CD14-positive monocyte (primary cell): ENCODE results near the gene CLEC1A. TPM values are rescaled to one million over a fixed set of nuclear protein-coding genes. Genes with fewer than 3 reads are reported as not detected.

Source experiments
- DNase-seq, 3 donors: peaks; one replicate each; pipeline ENCODE4 v3.0.0-alpha.2; 2011 to 2022
- H2AFZ ChIP-seq: 2 replicates; pipeline ENCODE4 v1.6.0; 2012; ENCODE audit warnings: mild to moderate bottlenecking, low read depth, low read length, inconsistent platforms; ENCODE audit not compliant: insufficient read depth, poor library complexity, severe bottlenecking
- H3K27ac ChIP-seq, 2 donors: 1 replicate in 1 of 2; 2 replicates in 1 of 2; pipeline ENCODE4 v1.5.1; 2012 to 2013; ENCODE audit warnings: low read length in 2 of 2, control low read depth in 1 of 2, inconsistent platforms in 1 of 2, low read depth in 1 of 2, mild to moderate bottlenecking in 1 of 2
- H3K27me3 ChIP-seq, 2 donors: one replicate each; pipeline versions ENCODE4 v1.6.0 to v1.6.1; 2011 to 2013; ENCODE audit warnings: low read length in 2 of 2; ENCODE audit not compliant: control insufficient read depth in 2 of 2, insufficient read depth in 2 of 2
- H3K36me3 ChIP-seq, 2 donors: replicated peaks in 1 of 2; 1 replicate in 1 of 2; 2 replicates in 1 of 2; pipeline versions ENCODE4 v1.5.1 to v1.6.1; 2012 to 2013; ENCODE audit warnings: low read length in 2 of 2, control low read depth in 1 of 2, inconsistent platforms in 1 of 2, mild to moderate bottlenecking in 1 of 2; ENCODE audit not compliant: insufficient read depth in 2 of 2, control insufficient read depth in 1 of 2
- H3K4me1 ChIP-seq, 2 donors: 1 replicate in 1 of 2; 2 replicates in 1 of 2; pipeline versions ENCODE4 v1.5.1 to v1.6.1; 2012 to 2013; ENCODE audit warnings: low read length in 2 of 2, control low read depth in 1 of 2, inconsistent platforms in 1 of 2, mild to moderate bottlenecking in 1 of 2, moderate library complexity in 1 of 2; ENCODE audit not compliant: insufficient read depth in 2 of 2, control insufficient read depth in 1 of 2
- H3K4me2 ChIP-seq: replicated peaks from 2 replicates; pipeline ENCODE3; 2012; ENCODE audit warnings: low read length, moderate library complexity, mild to moderate bottlenecking; ENCODE audit not compliant: poor library complexity, severe bottlenecking; ENCODE audit errors: extremely low read depth
- H3K4me3 ChIP-seq, 3 experiments: fragments of 200-600 bp in 1 of 3; sonication (generic) in 1 of 3; replicated peaks in 1 of 3; 1 replicate in 2 of 3; 2 replicates in 1 of 3; pipeline ENCODE4 v1.5.1; 2011 to 2013; ENCODE audit warnings: low read length in 3 of 3, mild to moderate bottlenecking in 3 of 3, control low read depth in 2 of 3, low read depth in 2 of 3, inconsistent platforms in 1 of 3, moderate library complexity in 1 of 3
- H3K79me2 ChIP-seq: 2 replicates; pipeline ENCODE4 v1.6.0; 2012; ENCODE audit warnings: mild to moderate bottlenecking, control low read depth, inconsistent platforms, low read length, moderate library complexity; ENCODE audit not compliant: insufficient read depth
- H3K9ac ChIP-seq: 2 replicates; pipeline ENCODE4 v1.6.0; 2017; ENCODE audit warnings: low read length, mild to moderate bottlenecking; ENCODE audit not compliant: insufficient read depth, poor library complexity, severe bottlenecking
- H3K9me3 ChIP-seq, 2 donors: replicated peaks in 1 of 2; 1 replicate in 1 of 2; 2 replicates in 1 of 2; pipeline versions ENCODE4 v1.5.1 to v1.6.1; 2012 to 2013; ENCODE audit warnings: low read length in 2 of 2, control low read depth in 1 of 2; ENCODE audit not compliant: control insufficient read depth in 1 of 2, insufficient read depth in 1 of 2
- H4K20me1 ChIP-seq: 2 replicates; pipeline ENCODE4 v1.6.0; 2012; ENCODE audit warnings: mild to moderate bottlenecking, low read length, control low read depth, moderate library complexity; ENCODE audit not compliant: insufficient read depth
- H3K27ac Mint-ChIP-seq, 7 donors: one replicate each; pipeline ENCODE4 v1.8.0; 2020; ENCODE audit warnings: mild to moderate bottlenecking in 7 of 7, mixed read lengths in 7 of 7, moderate library complexity in 6 of 7, inconsistent platforms in 2 of 7
- H3K27me3 Mint-ChIP-seq, 3 donors: one replicate each; pipeline ENCODE4 v1.8.0; 2021 to 2022; ENCODE audit warnings: low read depth in 3 of 3, mild to moderate bottlenecking in 3 of 3, mixed read lengths in 3 of 3, moderate library complexity in 3 of 3, inconsistent platforms in 1 of 3
- H3K36me3 Mint-ChIP-seq, 2 donors: one replicate each; pipeline ENCODE4 v1.8.0; 2020; ENCODE audit warnings: mixed read lengths in 2 of 2, inconsistent platforms in 1 of 2, mild to moderate bottlenecking in 1 of 2
- H3K4me1 Mint-ChIP-seq: one replicate; pipeline ENCODE4 v1.8.0; 2020; ENCODE audit warnings: mild to moderate bottlenecking, mixed read lengths
- H3K4me3 Mint-ChIP-seq, 2 donors: one replicate each; pipeline ENCODE4 v1.8.0; 2020; ENCODE audit warnings: mild to moderate bottlenecking in 2 of 2, mixed read lengths in 2 of 2, moderate library complexity in 1 of 2
- H3K9me3 Mint-ChIP-seq, 7 donors: one replicate each; pipeline ENCODE4 v1.8.0; 2020 to 2022; ENCODE audit warnings: mixed read lengths in 7 of 7, mild to moderate bottlenecking in 6 of 7, moderate library complexity in 6 of 7, inconsistent platforms in 2 of 7
- CTCF ChIP-seq: fragments of 200-600 bp; IDR thresholded peaks from one replicate; pipeline ENCODE4 v1.8.0; 2022; ENCODE audit warnings: antibody characterized with exemption, mild to moderate bottlenecking
- WGBS: methylation state at CpG from one replicate; pipeline ENCODE4 v1.1.5; 2013; ENCODE audit warnings: missing lambda C conversion rate; ENCODE audit not compliant: insufficient coverage; 5-methylcytosine and 5-hydroxymethylcytosine counted together
- intact Hi-C, 2 donors: fragments of 100-400 bp; cut with micrococcal nuclease; formaldehyde crosslinking; loops; one replicate each; pipeline versions ENCODE4 v1.15.0 to v1.15.1; 2023
- polyA plus RNA-seq, 3 donors: library from polyadenylated mRNA; depleted of rRNA in 1 of 3; unstranded in 2 of 3; stranded (reverse) in 1 of 3; fragments of 300-500 nt in 2 of 3; fragments of >200 nt in 1 of 3; fragmentation: Illumina TruSeq in 2 of 3; gene quantifications; 1 replicate in 2 of 3; 2 replicates in 1 of 3; pipeline ENCODE4 v1.2.3, GENCODE V29; 2012 to 2021

Gene CLEC1A
- polyA plus RNA-seq, 3 donors: 0.90 to 7.9 (median 1.1) TPM

- no peaks in the 10 kb centered on the region for H4K20me1 ChIP-seq
- intact Hi-C loops: loop anchor here (5.0 to 10.0 kb wide), 4 partner anchors 42 to 190 kb away; partner anchors contain the start of genes CLEC12A (in 1 of the 2) and GABARAPL1 (in 1 of the 2)
- no peak overlapping the region for H3K9ac ChIP-seq
- H3K4me3 Mint-ChIP-seq: no peak overlapping the region
- no peaks in the 10 kb centered on the region for H3K27me3 ChIP-seq
- H3K27ac ChIP-seq: no peak overlapping the region
- H3K9me3 ChIP-seq: no peaks in the 10 kb centered on the region
- no peak overlapping the region for H2AFZ ChIP-seq
- peak in 1 of 3 donors; percentile 19 for DNase-seq
- peaks cover 0 to 2% (median 0%) of the 10 kb centered on the region in 7 donors for H3K9me3 Mint-ChIP-seq
- H3K4me3 ChIP-seq: no peak overlapping the region
- H3K36me3 ChIP-seq: peaks cover 0 to 15% of the 10 kb centered on the region in 2 donors
- H3K27me3 Mint-ChIP-seq: peaks cover 0 to 2% (median 0%) of the 10 kb centered on the region in 3 donors
- H3K4me1 ChIP-seq: peaks cover 15 to 25% of the 10 kb centered on the region in 2 donors
- peak overlapping the region in 2 of 7 donors; percentile 10 to 37 for H3K27ac Mint-ChIP-seq
- H3K79me2 ChIP-seq: no peaks in the 10 kb centered on the region
- H3K4me1 Mint-ChIP-seq: peaks cover 23% of the 10 kb centered on the region
- 60% methylated on average over 1 of the region's 3 CpGs for WGBS
- no peak for TF ChIP-seq CTCF
- no peak overlapping the region for H3K4me2 ChIP-seq
- H3K36me3 Mint-ChIP-seq: peaks cover 13 to 16% of the 10 kb centered on the region in 2 donors
Observed at GRCh38 chr12:10025236-10025635, 73.5 kb downstream of the CLEC1A start.

- Mint-ChIP-seq H3K36me3 (peaks cover 21 to 29% of the 10 kb centered on the region in 2 donors), H3K4me1 (peaks cover 14% of the 10 kb centered on the region), H3K9me3 (peaks cover 0 to 4% (median 3%) of the 10 kb centered on the region in 7 donors), H3K27me3 (no peaks in the 10 kb centered on the region), H3K27ac (no peak overlapping the region), H3K4me3 (no peak overlapping the region)
- no peaks in the 10 kb centered on the region for H3K27me3 ChIP-seq
- no peaks in the 10 kb centered on the region for H3K79me2 ChIP-seq
- H2AFZ ChIP-seq: no peak overlapping the region
- H3K9me3 ChIP-seq: no peaks in the 10 kb centered on the region
- no peaks in the 10 kb centered on the region for H4K20me1 ChIP-seq
- no peak for TF ChIP-seq CTCF
- H3K9ac ChIP-seq: no peak overlapping the region
- H3K27ac ChIP-seq: no peak overlapping the region
- peaks cover 0 to 25% of the 10 kb centered on the region in 2 donors for H3K36me3 ChIP-seq
- intact Hi-C loops: loop anchor here in 1 of 2 donors (10.0 kb wide), 2 partner anchors 47 to 193 kb away; partner anchors contain the start of genes CLEC12A and GABARAPL1
- WGBS: no CpG with 5 or more reads among the region's 3 CpGs
- no peak for DNase-seq
- H3K4me1 ChIP-seq: peaks cover 15 to 16% of the 10 kb centered on the region in 2 donors
- H3K4me2 ChIP-seq: no peak overlapping the region
- H3K4me3 ChIP-seq: no peak overlapping the region
Observed at GRCh38 chr12:10021342-10021741, 77.4 kb downstream of the CLEC1A start.

Other genes starting within 250 kb of the CLEC1A start
- gene CLEC2B, start 229.6 kb downstream of the CLEC1A start, polyA plus RNA-seq: 10 to 100 TPM; 52.1 to 80.3 (median 59.4) TPM
- gene KLRF2, start 217.5 kb downstream of the CLEC1A start, polyA plus RNA-seq: not detected
- not detected for gene CLEC2A, start 166.6 kb downstream of the CLEC1A start, polyA plus RNA-seq
- gene CLEC12A, start 127.6 kb downstream of the CLEC1A start, polyA plus RNA-seq: 100 to 1,000 TPM; 356 to 441 (median 412) TPM
- gene CLEC1B, start 99.9 kb downstream of the CLEC1A start, polyA plus RNA-seq: 1 to 10 TPM in 2 of 3 donors, not detected in 1; 3.5 to 3.9 TPM
- 10 to 100 TPM in 1 of 3 donors, under 1 TPM in 1, not detected in 1; 0.14 to 76.6 TPM for gene CLEC12B, start 88.4 kb downstream of the CLEC1A start, polyA plus RNA-seq
- gene CLEC9A, start 68.3 kb downstream of the CLEC1A start, polyA plus RNA-seq: under 1 TPM in 2 of 3 donors, not detected in 1; 0.07 to 0.59 TPM
- 100 to 1,000 TPM; 235 to 809 (median 304) TPM for gene CLEC7A, start 31.2 kb upstream of the CLEC1A start, polyA plus RNA-seq
- gene OLR1, start 73.1 kb upstream of the CLEC1A start, polyA plus RNA-seq: 10 to 100 TPM in 1 of 3 donors, under 1 TPM in 2; 0.88 to 12.9 (median 0.99) TPM
- gene TMEM52B, start 80.0 kb upstream of the CLEC1A start, polyA plus RNA-seq: 1 to 10 TPM in 1 of 3 donors, under 1 TPM in 2; 0.54 to 2.4 (median 0.58) TPM
- 100 to 1,000 TPM in 1 of 3 donors, 10 to 100 TPM in 2; 13.1 to 291 (median 15.5) TPM for gene GABARAPL1, start 113.9 kb upstream of the CLEC1A start, polyA plus RNA-seq
- under 1 TPM; 0.08 to 0.79 (median 0.51) TPM for gene KLRD1, start 208.9 kb upstream of the CLEC1A start, polyA plus RNA-seq